HG03432 (cell line): ENCODE results near the gene PRB3.

Experiments
- ATAC-seq: cut with Tn5 transposase; IDR thresholded peaks from one replicate; pipeline ENCODE4 v1.9.1; 2021; ENCODE audit warnings: mild to moderate bottlenecking, moderate library complexity; ENCODE audit not compliant: unreplicated experiment

The PRB3 gene

DNA sequence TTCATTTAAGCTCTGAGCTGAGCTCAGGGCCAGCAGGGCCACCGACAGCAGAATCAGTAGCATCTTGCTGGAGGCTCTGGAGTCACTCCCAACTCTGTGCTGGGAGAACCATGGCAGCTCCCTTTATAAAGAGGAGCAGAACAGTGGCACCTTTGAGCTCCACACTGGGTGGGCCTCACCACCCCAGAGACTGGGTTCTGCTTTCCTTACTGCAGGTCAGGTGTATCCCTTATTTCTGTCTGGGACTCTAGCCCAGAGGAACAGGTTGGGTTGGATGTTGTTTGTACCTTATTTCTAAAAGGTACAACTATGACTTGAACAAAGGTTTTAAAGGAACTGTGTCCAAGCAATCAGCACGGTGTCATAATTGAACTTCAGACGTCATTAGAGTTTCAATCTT lies at the start of gene PRB3:
Gene PRB3 (minus strand): TSS at position 101 of the 400 bp plus-strand sequence. CDS start 38 bp downstream, at position 63.
- ATAC-seq, result no peak

DNA sequence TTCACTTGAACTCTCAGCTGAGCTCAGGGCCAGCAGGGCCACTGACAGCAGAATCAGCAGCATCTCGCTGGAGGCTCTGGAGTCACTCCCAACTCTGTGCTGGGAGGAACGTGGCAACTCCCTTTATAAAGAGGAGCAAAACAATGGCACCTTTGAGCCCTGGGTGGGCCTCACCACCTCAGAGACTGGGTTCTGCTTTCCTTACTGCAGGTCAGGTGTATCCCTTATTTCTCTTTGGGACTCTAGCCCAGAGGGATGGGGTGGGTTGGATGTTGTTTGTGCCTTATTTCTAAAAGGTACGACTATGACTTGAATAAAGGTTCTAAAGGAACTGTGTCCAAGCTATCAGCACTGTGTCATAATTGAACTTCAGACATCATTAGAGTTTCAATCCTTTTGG lies 40.8 kb upstream of the PRB3 start, which contains the start of gene PRB4:
Gene PRB4 (minus strand): TSS at position 101 of the 400 bp plus-strand sequence. CDS start 38 bp downstream, at position 63.
- ATAC-seq, result no peak

- ATAC-seq, result no peak
Measured at GRCh38 chr12:11307143-11307542, 37.6 kb upstream of the PRB3 start.

- ATAC-seq, result no peak
Measured at GRCh38 chr12:11273449-11273848, 3.9 kb upstream of the PRB3 start.

DNA sequence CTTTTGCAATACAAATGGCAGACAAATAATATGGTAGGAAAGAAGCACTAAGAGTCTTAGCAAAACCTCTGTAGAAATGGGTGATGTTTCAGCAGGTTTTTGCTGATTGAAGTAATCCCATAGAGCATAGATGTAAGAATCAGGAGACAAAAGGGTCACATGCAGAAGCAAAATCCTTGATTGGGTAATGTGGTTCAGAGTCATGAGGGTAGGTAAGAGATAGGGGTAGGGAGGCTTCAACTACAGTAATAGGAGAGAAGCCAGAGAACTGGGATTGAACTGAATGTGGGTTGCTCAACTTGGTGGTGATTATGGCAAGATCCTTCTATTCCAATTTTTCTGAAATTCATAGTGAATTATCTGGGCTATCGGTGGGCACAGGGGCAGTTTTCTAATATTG lies 5.0 kb downstream of the PRB3 start:
- ATAC-seq, result no peak

- ATAC-seq, result no peak
Measured at GRCh38 chr12:11246489-11246888, 23.0 kb downstream of the PRB3 start.

GRCh38 chr12:11242656-11243055 lies 26.9 kb downstream of the PRB3 start:
- no peak for ATAC-seq

DNA sequence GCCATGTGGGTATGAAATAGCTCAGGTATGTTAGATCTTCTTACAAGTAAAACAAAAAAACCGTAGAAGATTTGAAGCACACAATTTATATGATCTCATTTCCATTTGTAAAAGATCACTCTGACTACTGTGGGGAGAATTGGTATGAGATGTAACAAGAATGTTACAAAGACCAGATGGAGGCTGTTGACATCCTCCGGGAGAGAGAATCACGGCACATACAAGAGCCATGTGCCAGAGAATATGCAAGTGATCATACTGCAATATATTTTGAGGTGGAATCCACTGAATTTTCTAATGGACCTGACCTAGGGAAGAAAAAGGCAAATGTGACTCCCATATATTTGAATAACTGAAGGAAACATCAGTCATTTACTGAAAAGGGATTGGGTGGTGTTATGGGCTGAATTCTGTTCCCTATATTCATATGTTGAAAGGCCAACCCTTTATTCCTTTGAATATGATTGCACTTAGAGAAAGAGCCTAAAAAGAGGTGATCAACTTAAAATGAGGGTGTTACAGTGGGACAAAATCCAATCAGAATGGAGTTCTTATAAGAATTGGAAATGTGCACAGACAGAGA lies 29.1 kb downstream of the PRB3 start:
- no peak for ATAC-seq

DNA sequence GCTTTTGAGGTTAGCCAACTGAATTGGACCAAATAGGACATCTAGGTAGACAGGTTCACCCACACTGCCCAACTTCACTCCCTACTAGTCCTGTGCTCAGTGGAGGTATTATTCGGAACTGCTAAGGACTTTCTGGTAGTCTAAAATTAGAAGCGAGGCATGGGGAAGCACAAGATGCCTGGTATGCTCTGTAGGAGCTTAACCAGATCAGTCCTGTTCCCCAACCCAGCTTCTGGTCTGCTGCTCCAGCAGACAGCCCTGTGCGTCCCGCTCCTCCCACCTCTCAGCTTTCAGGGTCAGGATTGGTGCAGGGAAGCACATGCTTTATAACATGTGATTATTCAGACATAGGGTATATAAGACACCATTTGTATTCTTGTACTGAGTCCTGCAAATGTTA lies 31.2 kb downstream of the PRB3 start:
- ATAC-seq, result no peak

GRCh38 chr12:11233532-11233931 lies 36.0 kb downstream of the PRB3 start:
- ATAC-seq, result no peak

GRCh38 chr12:11228296-11228879 lies 41.1 kb downstream of the PRB3 start:
- ATAC-seq, result no peak

- no peak for ATAC-seq
Measured at GRCh38 chr12:11227373-11227772, 42.1 kb downstream of the PRB3 start.
